Measurements from ENCODE around the gene ZNF385C. TPM values are rescaled to one million over a fixed set of nuclear protein-coding genes. Genes with fewer than 3 reads are reported as not detected.

Gene ZNF385C
- total and polyA plus RNA-seq, 2 experiments from 2014 or later: not detected

- Histone ChIP-seq H3F3A (ENCODE audit: insufficient read depth) (0 out of 2 replicates have a peak, but pooled peaks cover 5% of the 10 kb centered on the region), H3K27me3 (replicated peaks; ENCODE audit: insufficient read depth) (no peaks in the 10 kb centered on the region), H3K4me1 (ENCODE audit: insufficient read depth) (no peaks in the 10 kb centered on the region), H2AFZ (no peak overlapping the region), H3K36me3 (ENCODE audit: low read depth) (no peaks in the 10 kb centered on the region), H3K27ac (no peak overlapping the region), H3K79me2 (ENCODE audit: insufficient read depth) (no peaks in the 10 kb centered on the region), H4K20me1 (ENCODE audit: insufficient read depth) (no peaks in the 10 kb centered on the region), H3K4me2 (ENCODE audit: unreplicated experiment) (no peak overlapping the region), H3K9ac (no peak overlapping the region), H3K9me2 (ENCODE audit: insufficient read depth) (no peaks in the 10 kb centered on the region), H3K9me3 (ENCODE audit: low read depth) (no peaks in the 10 kb centered on the region), H3K4me3 (no peak overlapping the region)
- in situ Hi-C loops (cut with MboI): loop anchor here (10.0 kb wide), 1 partner anchor 154 kb away; the partner anchor contains the start of gene CNP
- WGBS, 2 experiments (ENCODE audit: low coverage in 1 of 2, low lambda C conversion rate in 2 of 2, missing lambda C conversion rate in 2 of 2): 95% methylated on average over 18 of the region's 18 CpGs
- TF ChIP-seq EZH2 (IDR thresholded peaks at IDR 0.05; ENCODE audit: insufficient read depth, poor library complexity, severe bottlenecking) (no peak), EZH2phosphoT487 (IDR thresholded peaks at IDR 0.05; ENCODE audit: insufficient read depth, low read depth) (no peak)
- no peak for DNase-seq
Observed at GRCh38 chr17:42119301-42119700, 21.0 kb upstream of the ZNF385C start.

DNA sequence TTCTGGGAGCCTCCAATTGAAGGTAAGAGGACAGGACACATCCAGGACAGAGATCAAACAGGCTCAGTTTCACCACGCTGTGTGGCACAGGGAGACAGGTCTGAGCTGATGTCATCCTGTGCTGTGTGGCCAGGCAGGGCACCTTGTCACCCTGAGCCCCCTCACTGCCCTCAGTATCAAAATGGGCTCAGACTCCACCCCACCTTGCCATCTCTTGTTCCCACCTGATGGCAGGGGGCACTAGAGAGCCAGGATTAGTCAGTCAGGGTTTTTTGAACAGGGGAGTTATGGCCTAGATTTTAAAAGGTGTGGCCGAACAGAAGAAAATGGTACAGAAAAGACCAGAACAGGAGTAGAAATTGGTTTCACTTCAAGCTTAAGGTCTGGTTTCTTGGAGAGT is 20.3 kb upstream of the ZNF385C start:
- H3K4me2 ChIP-seq (ENCODE audit: unreplicated experiment): no peak overlapping the region
- 98% methylated on average over 2 of the region's 2 CpGs for WGBS, 2 experiments (ENCODE audit: low coverage in 1 of 2, low lambda C conversion rate in 2 of 2, missing lambda C conversion rate in 2 of 2)
- no peak overlapping the region for H2AFZ ChIP-seq
- H3K4me1 ChIP-seq (ENCODE audit: insufficient read depth): no peaks in the 10 kb centered on the region
- H4K20me1 ChIP-seq (ENCODE audit: insufficient read depth): no peaks in the 10 kb centered on the region
- no peak overlapping the region for H3K27ac ChIP-seq
- H3K27me3 ChIP-seq (replicated peaks; ENCODE audit: insufficient read depth): no peaks in the 10 kb centered on the region
- no peak overlapping the region for H3K9ac ChIP-seq
- in situ Hi-C loops (cut with MboI): loop anchor here (10.0 kb wide), 1 partner anchor 154 kb away; the partner anchor contains the start of gene CNP
- no peak for TF ChIP-seq EZH2 (IDR thresholded peaks at IDR 0.05; ENCODE audit: insufficient read depth, poor library complexity, severe bottlenecking)
- no peak for TF ChIP-seq EZH2phosphoT487 (IDR thresholded peaks at IDR 0.05; ENCODE audit: insufficient read depth, low read depth)
- H3K79me2 ChIP-seq (ENCODE audit: insufficient read depth): no peaks in the 10 kb centered on the region
- H3K4me3 ChIP-seq: no peak overlapping the region
- H3K36me3 ChIP-seq (ENCODE audit: low read depth): no peaks in the 10 kb centered on the region
- no peaks in the 10 kb centered on the region for H3K9me3 ChIP-seq (ENCODE audit: low read depth)
- H3F3A ChIP-seq (ENCODE audit: insufficient read depth): 0 out of 2 replicates have a peak, but pooled peaks cover 5% of the 10 kb centered on the region
- DNase-seq: peak; percentile 51
- no peaks in the 10 kb centered on the region for H3K9me2 ChIP-seq (ENCODE audit: insufficient read depth)

DNA sequence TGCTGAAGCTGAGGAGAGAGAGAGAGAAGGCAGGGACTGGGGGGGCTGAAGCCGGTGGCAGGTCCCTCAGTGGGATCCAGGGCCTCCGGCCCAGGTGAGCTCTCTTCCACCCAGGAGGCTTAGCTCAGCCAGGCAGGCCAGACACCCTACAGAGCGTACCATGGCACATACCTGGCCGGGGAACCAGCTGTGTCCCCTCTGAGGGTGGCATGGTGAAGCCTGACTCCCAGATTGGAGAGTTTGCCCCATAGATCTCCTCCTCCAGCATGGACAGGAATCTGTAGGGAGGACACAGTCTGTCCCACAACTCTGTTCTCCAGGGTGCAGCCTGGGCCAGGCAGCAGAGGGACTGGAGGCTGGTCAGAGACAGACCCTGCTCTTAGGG is 19.8 kb upstream of the ZNF385C start:
- in situ Hi-C loops (cut with MboI): loop anchor here (10.0 kb wide), 1 partner anchor 153 kb away; the partner anchor contains the start of gene CNP
- no peaks in the 10 kb centered on the region for H3K36me3 ChIP-seq (ENCODE audit: low read depth)
- no peak for DNase-seq

DNA sequence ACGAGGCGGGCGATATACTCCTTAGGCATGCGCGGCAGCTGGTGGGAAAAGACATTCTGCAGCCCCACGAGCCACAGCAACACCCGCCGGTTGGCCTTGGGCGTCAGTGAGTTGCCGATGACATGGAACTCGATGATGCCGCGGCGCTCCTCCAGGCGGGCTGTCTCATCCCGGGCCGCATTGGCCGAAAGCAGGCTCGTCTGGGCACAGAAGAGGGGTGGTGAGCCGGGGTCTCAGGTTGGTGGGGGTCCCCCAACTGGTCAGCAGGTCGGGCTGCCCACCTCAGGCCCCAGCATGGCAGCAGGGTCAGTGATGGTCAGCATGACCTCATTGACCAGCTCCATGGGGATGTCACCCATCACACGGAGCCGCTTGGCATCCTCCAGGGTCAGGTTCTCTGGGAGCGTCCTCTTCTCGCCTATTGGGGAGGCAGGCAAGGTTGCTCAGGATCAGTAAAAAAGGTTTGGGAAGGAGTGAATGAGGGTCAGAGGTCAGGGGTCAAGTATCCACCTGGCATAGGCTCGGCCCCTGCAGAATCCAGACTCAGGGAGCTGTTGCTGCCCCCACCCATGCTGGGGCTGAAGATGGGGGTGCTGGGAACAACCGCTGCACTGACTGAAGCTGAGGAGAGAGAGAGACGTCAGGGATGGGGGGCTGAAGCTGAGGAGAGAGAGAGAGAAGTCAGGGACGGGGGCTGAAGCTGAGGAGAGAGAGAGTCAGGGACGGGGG is 19.3 kb upstream of the ZNF385C start:
- H3K9me2 ChIP-seq (ENCODE audit: insufficient read depth): no peaks in the 10 kb centered on the region
- H3K4me3 ChIP-seq: no peak overlapping the region
- no peak overlapping the region for H3K4me2 ChIP-seq (ENCODE audit: unreplicated experiment)
- TF ChIP-seq EZH2phosphoT487 (IDR thresholded peaks at IDR 0.05; ENCODE audit: insufficient read depth, low read depth): no peak
- TF ChIP-seq EZH2 (IDR thresholded peaks at IDR 0.05; ENCODE audit: insufficient read depth, poor library complexity, severe bottlenecking): no peak
- H3K27ac ChIP-seq: no peak overlapping the region
- H3K27me3 ChIP-seq (replicated peaks; ENCODE audit: insufficient read depth): no peaks in the 10 kb centered on the region
- peaks cover 5% of the 10 kb centered on the region; the same call in 1 of the 2 replicates for H3K4me1 ChIP-seq (ENCODE audit: insufficient read depth)
- H3K79me2 ChIP-seq (ENCODE audit: insufficient read depth): no peaks in the 10 kb centered on the region
- no peak overlapping the region for H2AFZ ChIP-seq
- no peaks in the 10 kb centered on the region for H3K9me3 ChIP-seq (ENCODE audit: low read depth)
- H3K36me3 ChIP-seq (ENCODE audit: low read depth): no peaks in the 10 kb centered on the region
- H3K9ac ChIP-seq: no peak overlapping the region
- DNase-seq: no peak
- in situ Hi-C loops (cut with MboI): loop anchor here (10.0 kb wide), 1 partner anchor 153 kb away; the partner anchor contains the start of gene CNP
- H3F3A ChIP-seq (ENCODE audit: insufficient read depth): 0 out of 2 replicates have a peak, but pooled peaks cover 5% of the 10 kb centered on the region
- WGBS, 2 experiments (ENCODE audit: low coverage in 1 of 2, low lambda C conversion rate in 2 of 2, missing lambda C conversion rate in 2 of 2): 87 to 89% methylated on average over 27 to 30 of the region's 30 CpGs
- H4K20me1 ChIP-seq (ENCODE audit: insufficient read depth): no peaks in the 10 kb centered on the region

More for the DNA sequence above, 19.8 kb upstream of the ZNF385C start:
- Histone ChIP-seq H4K20me1 (ENCODE audit: insufficient read depth) (no peaks in the 10 kb centered on the region), H2AFZ (no peak overlapping the region), H3K27me3 (replicated peaks; ENCODE audit: insufficient read depth) (no peaks in the 10 kb centered on the region), H3K9me3 (ENCODE audit: low read depth) (no peaks in the 10 kb centered on the region), H3K4me1 (ENCODE audit: insufficient read depth) (no peaks in the 10 kb centered on the region; the same call in 1 of the 2 replicates), H3F3A (ENCODE audit: insufficient read depth) (0 out of 2 replicates have a peak, but pooled peaks cover 5% of the 10 kb centered on the region), H3K9ac (no peak overlapping the region), H3K79me2 (ENCODE audit: insufficient read depth) (no peaks in the 10 kb centered on the region), H3K4me3 (no peak overlapping the region), H3K4me2 (ENCODE audit: unreplicated experiment) (no peak overlapping the region), H3K27ac (no peak overlapping the region), H3K9me2 (ENCODE audit: insufficient read depth) (no peaks in the 10 kb centered on the region)
- WGBS, 2 experiments (ENCODE audit: low coverage in 1 of 2, low lambda C conversion rate in 2 of 2, missing lambda C conversion rate in 2 of 2): 79 to 95% methylated on average over 2 of the region's 4 CpGs
- TF ChIP-seq EZH2phosphoT487 (IDR thresholded peaks at IDR 0.05; ENCODE audit: insufficient read depth, low read depth) (no peak), EZH2 (IDR thresholded peaks at IDR 0.05; ENCODE audit: insufficient read depth, poor library complexity, severe bottlenecking) (no peak)
